Liver (tissue), 9 donors: ENCODE results near the gene PRSS38. TPM values are rescaled to one million over a fixed set of nuclear protein-coding genes. Genes with fewer than 3 reads are reported as not detected.
A peak's percentile ranks its signal among the peaks of the same experiment; 100 is the strongest.

Source experiments
- DNase-seq: peaks from one replicate; pipeline ENCODE4 v3.0.0-alpha.2; 2017; ENCODE audit warnings: low spot score
- H3K27ac ChIP-seq, 2 donors: one replicate each; pipeline ENCODE4 v1.7.0; 2013; ENCODE audit warnings: inconsistent platforms in 2 of 2, low read length in 2 of 2, control low read depth in 1 of 2, low read depth in 1 of 2, mild to moderate bottlenecking in 1 of 2
- H3K27me3 ChIP-seq, 4 donors: one replicate each; pipeline versions ENCODE4 v1.6.1 to v1.7.0; 2013; ENCODE audit warnings: low read length in 3 of 4, inconsistent platforms in 1 of 4, mild to moderate bottlenecking in 1 of 4, moderate library complexity in 1 of 4; ENCODE audit not compliant: control insufficient read depth in 4 of 4, insufficient read depth in 4 of 4
- H3K36me3 ChIP-seq, 4 donors: one replicate each; pipeline versions ENCODE4 v1.6.1 to v1.7.0; 2013; ENCODE audit warnings: low read length in 3 of 4, mild to moderate bottlenecking in 3 of 4, low read depth in 1 of 4, moderate library complexity in 1 of 4; ENCODE audit not compliant: control insufficient read depth in 4 of 4, insufficient read depth in 3 of 4
- H3K4me1 ChIP-seq, 4 donors: one replicate each; pipeline versions ENCODE4 v1.6.1 to v1.7.0; 2013; ENCODE audit warnings: low read length in 3 of 4, mild to moderate bottlenecking in 3 of 4, moderate library complexity in 1 of 4; ENCODE audit not compliant: control insufficient read depth in 4 of 4, insufficient read depth in 4 of 4
- H3K4me3 ChIP-seq, 3 donors: one replicate each; pipeline versions ENCODE4 v1.6.1 to v1.7.0; 2013; ENCODE audit warnings: low read length in 3 of 3, control low read depth in 1 of 3, low read depth in 1 of 3, mild to moderate bottlenecking in 1 of 3
- H3K9ac ChIP-seq, 2 donors: one replicate each; pipeline ENCODE4 v1.7.0; 2013; ENCODE audit warnings: low read length in 2 of 2, mild to moderate bottlenecking in 2 of 2, moderate library complexity in 2 of 2, control low read depth in 1 of 2, low read depth in 1 of 2
- H3K9me3 ChIP-seq, 4 donors: one replicate each; pipeline versions ENCODE4 v1.6.1 to v1.7.0; 2013; ENCODE audit warnings: low read length in 3 of 4; ENCODE audit not compliant: control insufficient read depth in 4 of 4
- ATF3 ChIP-seq: IDR thresholded peaks from 2 replicates; pipeline ENCODE4 v1.6.1; 2016; ENCODE audit warnings: antibody characterized with exemption
- CTCF ChIP-seq: fragments of 150-350 bp; IDR thresholded peaks from 2 replicates; pipeline ENCODE4 v1.5.1; 2017; ENCODE audit warnings: improper control_type of control experiment, low read depth, low read length; ENCODE audit not compliant: missing input control
- FOXA1 ChIP-seq: IDR thresholded peaks from 2 replicates; pipeline ENCODE4 v1.6.1; 2016; ENCODE audit warnings: antibody characterized with exemption
- FOXA2 ChIP-seq: IDR thresholded peaks from 2 replicates; pipeline ENCODE4 v1.6.1; 2016; ENCODE audit warnings: antibody characterized with exemption
- GABPA ChIP-seq, 2 donors: IDR thresholded peaks in 1 of 2; conservative IDR thresholded peaks in 1 of 2; 2 replicates each; pipeline ENCODE4 v1.6.1; 2016; ENCODE audit warnings: antibody characterized with exemption in 2 of 2, mild to moderate bottlenecking in 1 of 2, moderate library complexity in 1 of 2
- HNF4A ChIP-seq, 2 donors: conservative IDR thresholded peaks; 2 replicates each; pipeline ENCODE4 v1.6.1; 2016; ENCODE audit warnings: antibody characterized with exemption in 2 of 2, mild to moderate bottlenecking in 2 of 2
- HNF4G ChIP-seq: IDR thresholded peaks from 2 replicates; pipeline ENCODE4 v1.6.1; 2016; ENCODE audit warnings: antibody characterized with exemption
- JUND ChIP-seq, 2 donors: IDR thresholded peaks; 2 replicates each; pipeline ENCODE4 v1.6.1; 2016; ENCODE audit warnings: antibody characterized with exemption in 2 of 2
- MAX ChIP-seq: IDR thresholded peaks from 2 replicates; pipeline ENCODE4 v1.6.1; 2016; ENCODE audit warnings: antibody characterized with exemption
- NR2F2 ChIP-seq: IDR thresholded peaks from 2 replicates; pipeline ENCODE4 v1.6.1; 2016; ENCODE audit warnings: antibody characterized with exemption
- RAD21 ChIP-seq, 2 donors: IDR thresholded peaks; 2 replicates each; pipeline ENCODE4 v1.6.1; 2016; ENCODE audit warnings: antibody characterized with exemption in 2 of 2, mild to moderate bottlenecking in 2 of 2
- REST ChIP-seq: IDR thresholded peaks from 2 replicates; pipeline ENCODE4 v1.6.1; 2016; ENCODE audit warnings: antibody characterized with exemption, mild to moderate bottlenecking
- RXRA ChIP-seq, 2 donors: IDR thresholded peaks; 2 replicates each; pipeline ENCODE4 v1.6.1; 2017 to 2018; ENCODE audit warnings: antibody characterized with exemption in 2 of 2, mild to moderate bottlenecking in 1 of 2
- SP1 ChIP-seq: IDR thresholded peaks from 2 replicates; pipeline ENCODE4 v1.6.1; 2018; ENCODE audit warnings: antibody characterized with exemption, mild to moderate bottlenecking
- TAF1 ChIP-seq: conservative IDR thresholded peaks from 2 replicates; pipeline ENCODE4 v1.6.1; 2016; ENCODE audit warnings: antibody characterized with exemption, mild to moderate bottlenecking
- YY1 ChIP-seq: IDR thresholded peaks from 2 replicates; pipeline ENCODE4 v1.6.1; 2016; ENCODE audit warnings: antibody characterized with exemption, mild to moderate bottlenecking
- ZBTB33 ChIP-seq: IDR thresholded peaks from 2 replicates; pipeline ENCODE4 v1.6.1; 2016; ENCODE audit warnings: antibody characterized with exemption
- WGBS: extraction: QIAGEN DNeasy Blood & Tissue Kit; methylation state at CpG from one replicate; pipeline ENCODE4 v1.1.7; 2013; 5-methylcytosine and 5-hydroxymethylcytosine counted together
- polyA plus RNA-seq, 2 donors: library from polyadenylated mRNA; stranded (reverse) in 1 of 2; unstranded in 1 of 2; fragments of 200-250 nt in 1 of 2; fragments of >200 nt in 1 of 2; fragmentation: Nextera tagmentation in 1 of 2; extraction: Ambion mirVana in 1 of 2; gene quantifications; one replicate each; pipeline versions ENCODE4 v1.2.1 to v1.2.3, GENCODE V29; 2013 to 2015
- total RNA-seq, 2 donors: library from RNA; depleted of rRNA; stranded (reverse); fragments of >200 nt; gene quantifications; one replicate each; pipeline ENCODE4 v1.2.3, GENCODE V29; 2014
- donor health status: healthy.
- donor health status: healthy.
- donor health status: healthy.
- donor health status: healthy.
- donor health status: healthy.

The PRSS38 gene
- total and polyA plus RNA-seq, 4 donors: not detected

- H3K4me1 ChIP-seq: no peaks in the 10 kb centered on the region
- WGBS: 72% methylated on average over 2 of the region's 2 CpGs
- no peak for TF ChIP-seq RXRA (IDR thresholded peaks at IDR 0.05)
- TF ChIP-seq ATF3: no peak
- no peak for TF ChIP-seq JUND (IDR thresholded peaks at IDR 0.05)
- TF ChIP-seq SP1: no peak
- no peak for TF ChIP-seq FOXA1
- TF ChIP-seq HNF4G: no peak
- no peak for TF ChIP-seq CTCF
- TF ChIP-seq GABPA (IDR thresholded peaks at IDR 0.05 in 1 of 2, conservative IDR thresholded peaks at IDR 0.05 in 1 of 2): no peak
- TF ChIP-seq TAF1: no peak
- no peak for TF ChIP-seq FOXA2
- H3K4me3 ChIP-seq: no peak overlapping the region
- H3K36me3 ChIP-seq: no peaks in the 10 kb centered on the region
- peaks cover 1 to 17% (median 2%) of the 10 kb centered on the region in 4 donors for H3K9me3 ChIP-seq
- DNase-seq: no peak
- no peak overlapping the region for H3K9ac ChIP-seq
- no peak overlapping the region for H3K27ac ChIP-seq
- H3K27me3 ChIP-seq: peaks cover 0 to 2% (median 0%) of the 10 kb centered on the region in 4 donors
Observed at GRCh38 chr1:227809026-227809425, 6.4 kb upstream of the PRSS38 start.

GRCh38 chr1:227813962-227814361 is 1.5 kb upstream of the PRSS38 start:
- Histone ChIP-seq H3K9me3 (peaks cover 1 to 20% (median 4%) of the 10 kb centered on the region in 4 donors), H3K4me3 (peak overlapping the region in 1 of 3 donors; percentile 18), H3K27me3 (no peaks in the 10 kb centered on the region), H3K9ac (no peak overlapping the region), H3K36me3 (no peaks in the 10 kb centered on the region), H3K27ac (no peak overlapping the region), H3K4me1 (no peaks in the 10 kb centered on the region)
- DNase-seq: no peak
- TF ChIP-seq ZBTB33 (no peak), RAD21 (IDR thresholded peaks at IDR 0.05) (no peak), TAF1 (no peak), REST (no peak), NR2F2 (no peak), RXRA (IDR thresholded peaks at IDR 0.05) (no peak), JUND (IDR thresholded peaks at IDR 0.05) (no peak), FOXA2 (no peak), HNF4A (conservative IDR thresholded peaks at IDR 0.05) (no peak), MAX (no peak), CTCF (no peak), FOXA1 (no peak), YY1 (no peak), ATF3 (no peak)
- 95% methylated on average over 2 of the region's 2 CpGs for WGBS
